Measurements from ENCODE around the gene TNRC18. TPM values are rescaled to one million over a fixed set of nuclear protein-coding genes. Genes with fewer than 3 reads are reported as not detected.

The TNRC18 gene
- polyA plus RNA-seq, 1 donor from 2014 or later: 23.6 TPM

DNA sequence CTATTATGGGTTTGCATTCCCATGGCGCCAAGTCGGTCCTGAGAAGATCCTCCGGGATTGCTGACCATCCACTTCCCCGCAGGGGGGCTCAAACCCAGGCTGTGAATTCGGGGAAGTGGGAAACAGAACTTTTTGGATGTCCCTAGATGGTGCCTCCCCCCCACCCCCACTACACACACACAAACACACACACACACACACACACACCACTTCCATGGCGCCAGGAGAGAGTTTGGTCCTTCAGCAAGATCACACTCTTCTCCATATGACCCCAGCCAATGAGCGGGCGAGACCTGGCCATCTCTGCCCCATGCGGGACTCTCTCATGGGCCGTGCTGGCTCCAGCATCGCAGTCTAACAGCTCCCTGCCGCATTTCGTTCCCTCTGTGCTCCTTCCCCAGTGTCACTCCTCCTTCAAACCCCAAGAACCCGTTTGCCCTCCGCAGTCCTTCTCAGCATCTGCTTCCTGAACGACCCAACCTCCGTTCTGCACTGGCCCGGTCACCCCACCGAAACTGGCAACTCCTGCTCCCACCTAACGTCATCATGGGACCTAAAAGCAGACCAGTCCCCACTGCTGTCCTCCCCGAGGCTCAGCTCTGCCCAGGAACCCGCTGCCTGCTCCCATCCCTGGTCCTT lies 32.1 kb upstream of the TNRC18 start:
- no peak overlapping the region for H2AFZ ChIP-seq (ENCODE audit: low read depth, low read length)
- H3K36me3 ChIP-seq (ENCODE audit: insufficient read depth, low read length): no peaks in the 10 kb centered on the region
- H3K4me2 ChIP-seq (ENCODE audit: low read length): no peak overlapping the region
- no peaks in the 10 kb centered on the region for H3K9me3 ChIP-seq (ENCODE audit: low read length)
- no peaks in the 10 kb centered on the region for H4K20me1 ChIP-seq (ENCODE audit: insufficient read depth)
- H3K9me2 ChIP-seq (ENCODE audit: insufficient read depth, low read length): no peaks in the 10 kb centered on the region
- no peak overlapping the region for H3K4me3 ChIP-seq (ENCODE audit: low read length)
- H3K9ac ChIP-seq (ENCODE audit: low read length): no peak overlapping the region
- no peaks in the 10 kb centered on the region for H3F3A ChIP-seq (ENCODE audit: insufficient read depth, low read length, poor library complexity, severe bottlenecking)
- no peaks in the 10 kb centered on the region for H3K79me2 ChIP-seq (replicated peaks; ENCODE audit: insufficient read depth, low read length)
- H3K27me3 ChIP-seq (ENCODE audit: insufficient read depth, low read depth, low read length): no peaks in the 10 kb centered on the region
- H3K27ac ChIP-seq (ENCODE audit: low read length): no peak overlapping the region
- TF ChIP-seq, protein P1, sequence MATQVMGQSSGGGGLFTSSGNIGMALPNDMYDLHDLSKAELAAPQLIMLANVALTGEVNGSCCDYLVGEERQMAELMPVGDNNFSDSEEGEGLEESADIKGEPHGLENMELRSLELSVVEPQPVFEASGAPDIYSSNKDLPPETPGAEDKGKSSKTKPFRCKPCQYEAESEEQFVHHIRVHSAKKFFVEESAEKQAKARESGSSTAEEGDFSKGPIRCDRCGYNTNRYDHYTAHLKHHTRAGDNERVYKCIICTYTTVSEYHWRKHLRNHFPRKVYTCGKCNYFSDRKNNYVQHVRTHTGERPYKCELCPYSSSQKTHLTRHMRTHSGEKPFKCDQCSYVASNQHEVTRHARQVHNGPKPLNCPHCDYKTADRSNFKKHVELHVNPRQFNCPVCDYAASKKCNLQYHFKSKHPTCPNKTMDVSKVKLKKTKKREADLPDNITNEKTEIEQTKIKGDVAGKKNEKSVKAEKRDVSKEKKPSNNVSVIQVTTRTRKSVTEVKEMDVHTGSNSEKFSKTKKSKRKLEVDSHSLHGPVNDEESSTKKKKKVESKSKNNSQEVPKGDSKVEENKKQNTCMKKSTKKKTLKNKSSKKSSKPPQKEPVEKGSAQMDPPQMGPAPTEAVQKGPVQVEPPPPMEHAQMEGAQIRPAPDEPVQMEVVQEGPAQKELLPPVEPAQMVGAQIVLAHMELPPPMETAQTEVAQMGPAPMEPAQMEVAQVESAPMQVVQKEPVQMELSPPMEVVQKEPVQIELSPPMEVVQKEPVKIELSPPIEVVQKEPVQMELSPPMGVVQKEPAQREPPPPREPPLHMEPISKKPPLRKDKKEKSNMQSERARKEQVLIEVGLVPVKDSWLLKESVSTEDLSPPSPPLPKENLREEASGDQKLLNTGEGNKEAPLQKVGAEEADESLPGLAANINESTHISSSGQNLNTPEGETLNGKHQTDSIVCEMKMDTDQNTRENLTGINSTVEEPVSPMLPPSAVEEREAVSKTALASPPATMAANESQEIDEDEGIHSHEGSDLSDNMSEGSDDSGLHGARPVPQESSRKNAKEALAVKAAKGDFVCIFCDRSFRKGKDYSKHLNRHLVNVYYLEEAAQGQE (IDR thresholded peaks at IDR 0.05; ENCODE audit: borderline replicate concordance): no peak
- no peak for TF ChIP-seq EZH2 (IDR thresholded peaks at IDR 0.05; ENCODE audit: borderline replicate concordance, insufficient read depth, low read length, poor library complexity, severe bottlenecking)
- TF ChIP-seq SMC3 (conservative IDR thresholded peaks at IDR 0.05; ENCODE audit: poor library complexity): no peak
- no peak for TF ChIP-seq TAF1 (IDR thresholded peaks at IDR 0.05; ENCODE audit: low read depth)
- TF ChIP-seq EP300 (conservative IDR thresholded peaks at IDR 0.05; ENCODE audit: poor library complexity, severe bottlenecking): no peak
- TF ChIP-seq, protein P2, sequence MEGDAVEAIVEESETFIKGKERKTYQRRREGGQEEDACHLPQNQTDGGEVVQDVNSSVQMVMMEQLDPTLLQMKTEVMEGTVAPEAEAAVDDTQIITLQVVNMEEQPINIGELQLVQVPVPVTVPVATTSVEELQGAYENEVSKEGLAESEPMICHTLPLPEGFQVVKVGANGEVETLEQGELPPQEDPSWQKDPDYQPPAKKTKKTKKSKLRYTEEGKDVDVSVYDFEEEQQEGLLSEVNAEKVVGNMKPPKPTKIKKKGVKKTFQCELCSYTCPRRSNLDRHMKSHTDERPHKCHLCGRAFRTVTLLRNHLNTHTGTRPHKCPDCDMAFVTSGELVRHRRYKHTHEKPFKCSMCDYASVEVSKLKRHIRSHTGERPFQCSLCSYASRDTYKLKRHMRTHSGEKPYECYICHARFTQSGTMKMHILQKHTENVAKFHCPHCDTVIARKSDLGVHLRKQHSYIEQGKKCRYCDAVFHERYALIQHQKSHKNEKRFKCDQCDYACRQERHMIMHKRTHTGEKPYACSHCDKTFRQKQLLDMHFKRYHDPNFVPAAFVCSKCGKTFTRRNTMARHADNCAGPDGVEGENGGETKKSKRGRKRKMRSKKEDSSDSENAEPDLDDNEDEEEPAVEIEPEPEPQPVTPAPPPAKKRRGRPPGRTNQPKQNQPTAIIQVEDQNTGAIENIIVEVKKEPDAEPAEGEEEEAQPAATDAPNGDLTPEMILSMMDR (IDR thresholded peaks at IDR 0.05; ENCODE audit: poor library complexity, severe bottlenecking): no peak
- no peak for TF ChIP-seq POLR2AphosphoS5 (IDR thresholded peaks at IDR 0.05)
- TF ChIP-seq RAD21 (conservative IDR thresholded peaks at IDR 0.05): no peak
- TF ChIP-seq MXI1 (conservative IDR thresholded peaks at IDR 0.05; ENCODE audit: poor library complexity, severe bottlenecking): no peak

DNA sequence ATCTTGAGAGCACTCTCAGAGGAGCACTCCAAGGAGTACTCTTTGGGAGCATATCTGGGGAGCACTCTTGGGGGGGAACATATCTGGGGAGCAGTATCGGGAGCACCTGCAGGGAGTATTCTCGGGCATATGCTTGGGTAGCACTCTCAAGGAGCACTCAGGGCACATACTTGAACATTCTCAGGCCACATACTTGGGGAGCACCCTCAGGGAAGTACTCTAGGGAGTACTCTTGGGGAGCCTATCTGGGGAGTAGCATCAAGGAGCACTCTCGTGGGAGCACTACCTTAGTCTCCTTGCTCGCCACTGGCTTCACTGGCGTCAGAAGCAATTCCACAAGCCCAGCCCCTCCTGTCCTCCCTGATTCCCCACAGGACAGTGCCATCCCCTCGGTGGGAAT lies 31.5 kb upstream of the TNRC18 start:
- Histone ChIP-seq H3K27ac (ENCODE audit: low read length) (no peak overlapping the region), H4K20me1 (ENCODE audit: insufficient read depth) (no peaks in the 10 kb centered on the region), H3K9me2 (ENCODE audit: insufficient read depth, low read length) (no peaks in the 10 kb centered on the region), H3K36me3 (ENCODE audit: insufficient read depth, low read length) (no peaks in the 10 kb centered on the region), H3K79me2 (replicated peaks; ENCODE audit: insufficient read depth, low read length) (no peaks in the 10 kb centered on the region), H3K4me2 (ENCODE audit: low read length) (no peak overlapping the region), H3K27me3 (ENCODE audit: insufficient read depth, low read depth, low read length) (no peaks in the 10 kb centered on the region), H3K4me3 (ENCODE audit: low read length) (no peak overlapping the region), H2AFZ (ENCODE audit: low read depth, low read length) (no peak overlapping the region), H3K9ac (ENCODE audit: low read length) (no peak overlapping the region), H3K9me3 (ENCODE audit: low read length) (no peaks in the 10 kb centered on the region), H3F3A (ENCODE audit: insufficient read depth, low read length, poor library complexity, severe bottlenecking) (no peaks in the 10 kb centered on the region)
- TF ChIP-seq, protein P1 (IDR thresholded peaks at IDR 0.05; ENCODE audit: borderline replicate concordance): no peak
- TF ChIP-seq SMC3 (conservative IDR thresholded peaks at IDR 0.05; ENCODE audit: poor library complexity): no peak
- TF ChIP-seq, protein P2 (IDR thresholded peaks at IDR 0.05; ENCODE audit: poor library complexity, severe bottlenecking): no peak
- TF ChIP-seq MXI1 (conservative IDR thresholded peaks at IDR 0.05; ENCODE audit: poor library complexity, severe bottlenecking): no peak
- TF ChIP-seq EP300 (conservative IDR thresholded peaks at IDR 0.05; ENCODE audit: poor library complexity, severe bottlenecking): no peak
- TF ChIP-seq POLR2AphosphoS5 (IDR thresholded peaks at IDR 0.05): no peak
- TF ChIP-seq RAD21 (conservative IDR thresholded peaks at IDR 0.05): no peak
- TF ChIP-seq EZH2 (IDR thresholded peaks at IDR 0.05; ENCODE audit: borderline replicate concordance, insufficient read depth, low read length, poor library complexity, severe bottlenecking): no peak
- no peak for TF ChIP-seq TAF1 (IDR thresholded peaks at IDR 0.05; ENCODE audit: low read depth)
